GM12891 (cell line): ENCODE results near the gene SHFL.

Source experiments
- DNase-seq: peaks from one replicate; pipeline ENCODE4 v3.0.0; 2011; ENCODE audit warnings: low spot score; ENCODE audit not compliant: insufficient read length
- FAIRE-seq: peaks from 2 replicates; lab custom pipeline; 2011; peaks lifted over from hg19 to GRCh38; lab: Jason Lieb, UNC
- PAX5 ChIP-seq: IDR thresholded peaks from 2 replicates; pipeline ENCODE4 v1.6.1; 2011; ENCODE audit warnings: low read length, moderate library complexity, mild to moderate bottlenecking; ENCODE audit not compliant: insufficient read depth, severe bottlenecking
- POLR2A ChIP-seq: IDR thresholded peaks from 2 replicates; pipeline ENCODE4 v1.6.1; 2011; ENCODE audit warnings: low read depth, low read length, control low read depth
- POLR2AphosphoS5 ChIP-seq: IDR thresholded peaks from 2 replicates; pipeline ENCODE4 v1.6.1; 2011; ENCODE audit warnings: low read depth, low read length, control low read depth
- POU2F2 ChIP-seq: IDR thresholded peaks from 2 replicates; pipeline ENCODE4 v1.6.1; 2011; ENCODE audit warnings: low read depth, mild to moderate bottlenecking, control low read depth, low read length, moderate library complexity
- SPI1 ChIP-seq: IDR thresholded peaks from 2 replicates; pipeline ENCODE4 v1.6.1; 2011; ENCODE audit warnings: low read depth, low read length, control low read depth
- TAF1 ChIP-seq: IDR thresholded peaks from 2 replicates; pipeline ENCODE4 v1.6.1; 2011; ENCODE audit warnings: low read depth, low read length, control low read depth

SHFL gene

GRCh38 chr19:10086591-10087192 is 575 bp downstream of the SHFL start:
- no peak for TF ChIP-seq POU2F2
- TF ChIP-seq SPI1: no peak
- no peak for TF ChIP-seq TAF1
- TF ChIP-seq PAX5: no peak
- TF ChIP-seq POLR2A: no peak
- no peak for TF ChIP-seq POLR2AphosphoS5
- DNase-seq (no peak), FAIRE-seq (peak; percentile 48)

GRCh38 chr19:10087296-10088061 is 1.4 kb downstream of the SHFL start:
- TF ChIP-seq POLR2AphosphoS5 (no peak), SPI1 (no peak)
- peak; percentile 76 for FAIRE-seq
- no peak for DNase-seq

GRCh38 chr19:10088949-10089554 is 2.9 kb downstream of the SHFL start:
- FAIRE-seq: no peak
- no peak for DNase-seq
- TF ChIP-seq POLR2A (peak; percentile 39; the same call in 1 of the 2 replicates), PAX5 (no peak), POU2F2 (no peak), SPI1 (no peak), POLR2AphosphoS5 (no peak), TAF1 (no peak)

- TF ChIP-seq TAF1 (no peak), PAX5 (no peak), POLR2AphosphoS5 (no peak), POLR2A (no peak), SPI1 (no peak), POU2F2 (no peak)
- DNase-seq (no peak), FAIRE-seq (no peak)
Measured at GRCh38 chr19:10089801-10090375, 3.8 kb downstream of the SHFL start.

GRCh38 chr19:10091370-10091687 is 5.2 kb downstream of the SHFL start:
- FAIRE-seq (no peak), DNase-seq (no peak)
- no peak for TF ChIP-seq PAX5
- TF ChIP-seq POU2F2: no peak
- no peak for TF ChIP-seq POLR2A
- TF ChIP-seq POLR2AphosphoS5: no peak
- TF ChIP-seq TAF1: no peak
- no peak for TF ChIP-seq SPI1

GRCh38 chr19:10091895-10092641 is 6.0 kb downstream of the SHFL start:
- no peak for DNase-seq
- no peak for FAIRE-seq
- TF ChIP-seq POLR2A: no peak
- no peak for TF ChIP-seq POLR2AphosphoS5
- no peak for TF ChIP-seq SPI1
- TF ChIP-seq POU2F2: no peak
- TF ChIP-seq PAX5: no peak
- no peak for TF ChIP-seq TAF1

- TF ChIP-seq TAF1 (no peak), SPI1 (no peak), POLR2AphosphoS5 (0 out of 2 replicates have a peak, but pooled peaks have one; percentile 24), PAX5 (no peak)
- DNase-seq (no peak), FAIRE-seq (no peak)
Measured at GRCh38 chr19:10092648-10093294, 6.7 kb downstream of the SHFL start.

- DNase-seq (no peak), FAIRE-seq (no peak)
- TF ChIP-seq POLR2AphosphoS5 (peak; percentile 49; the same call in 1 of the 2 replicates), POLR2A (no peak), SPI1 (no peak), TAF1 (no peak), PAX5 (no peak), POU2F2 (no peak)
Measured at GRCh38 chr19:10093295-10094186, 7.4 kb downstream of the SHFL start.

GRCh38 chr19:10095622-10095947 is 9.5 kb downstream of the SHFL start:
- TF ChIP-seq SPI1: no peak
- peak; percentile 34; the same call in 1 of the 2 replicates for TF ChIP-seq POU2F2
- DNase-seq (no peak), FAIRE-seq (no peak)
